DMS114 treated with DMSO at 0.1 percent for 48 hours (cell line): ENCODE data around the gene TAS2R3.

Experiments used
- DNase-seq: peaks from one replicate; lab custom pipeline; 2025; ENCODE audit not compliant: unreplicated experiment; lab: John Stamatoyannopoulos, UW

Gene TAS2R3

GRCh38 chr7:141785706-141786552 is 22.0 kb downstream of the TAS2R3 start:
- peak; percentile 45 for DNase-seq

- no peak for DNase-seq
Measured at GRCh38 chr7:141788296-141788695, 24.4 kb downstream of the TAS2R3 start.

- no peak for DNase-seq
Measured at GRCh38 chr7:141789917-141790316, 26.0 kb downstream of the TAS2R3 start, which contains the start of gene TAS2R5. Gene TAS2R5 (plus strand): TSS chr7:141790217. CDS start chr7:141790362, 145 bp downstream.

- DNase-seq = no peak
Measured at GRCh38 chr7:141792526-141792925, 28.6 kb downstream of the TAS2R3 start.
